SK-N-SH treated with all-trans-retinoic acid at 6 μM for 48 hours (cell line): ENCODE measurements around the gene LURAP1L.

Experiments
- ATAC-seq: fragments of 200-7000 bp; cut with Tn5 transposase; 3 replicates; pipeline ENCODE4 v1.9.1; 2020; ENCODE audit warnings: mild to moderate bottlenecking, moderate library complexity
- ARNTL ChIP-seq: fragments of 450-650 bp; formaldehyde crosslinking; IDR thresholded peaks from 2 replicates; pipeline ENCODE4 v1.5.0; 2020; ENCODE audit warnings: low read depth, mild to moderate bottlenecking, moderate library complexity, borderline replicate concordance
- CSDC2 ChIP-seq: fragments of 250-450 bp; sonication (Bioruptor Pico); IDR thresholded peaks from 2 replicates; pipeline ENCODE4 v1.5.0; 2020; ENCODE audit warnings: mild to moderate bottlenecking, moderate library complexity
- GLIS3 ChIP-seq: fragments of 250-450 bp; sonication (Bioruptor Pico); IDR thresholded peaks from 2 replicates; pipeline ENCODE4 v1.5.0; 2020; ENCODE audit warnings: mild to moderate bottlenecking, moderate library complexity
- ISL1 ChIP-seq: fragments of 250-450 bp; sonication (Bioruptor Pico); IDR thresholded peaks from 2 replicates; pipeline ENCODE4 v2.1.2; 2022; ENCODE audit warnings: mild to moderate bottlenecking, moderate library complexity
- RARB ChIP-seq: fragments of 250-450 bp; sonication (Bioruptor Pico); IDR thresholded peaks from 2 replicates; pipeline ENCODE4 v1.8.0; 2021; ENCODE audit warnings: mild to moderate bottlenecking, moderate library complexity
- SNAI2 ChIP-seq: fragments of 250-450 bp; sonication (Bioruptor Pico); IDR thresholded peaks from 2 replicates; pipeline ENCODE4 v1.5.0; 2020; ENCODE audit warnings: mild to moderate bottlenecking, moderate library complexity
- TCF4 ChIP-seq: fragments of 250-450 bp; sonication (Bioruptor Pico); IDR thresholded peaks from 2 replicates; pipeline ENCODE4 v1.8.0; 2021; ENCODE audit warnings: mild to moderate bottlenecking, moderate library complexity, borderline replicate concordance
- TOX ChIP-seq: fragments of 250-450 bp; sonication (Bioruptor Pico); IDR thresholded peaks from 2 replicates; pipeline ENCODE4 v1.8.0; 2021; ENCODE audit warnings: mild to moderate bottlenecking, moderate library complexity, borderline replicate concordance
- ZC3H10 ChIP-seq: fragments of 250-450 bp; sonication (Bioruptor Pico); IDR thresholded peaks from 2 replicates; pipeline ENCODE4 v1.5.1; 2021; ENCODE audit warnings: mild to moderate bottlenecking, moderate library complexity
- ZFP3 ChIP-seq: fragments of 250-450 bp; sonication (Bioruptor Pico); IDR thresholded peaks from 2 replicates; pipeline ENCODE4 v1.5.0; 2020; ENCODE audit warnings: mild to moderate bottlenecking, moderate library complexity
- ZFP30 ChIP-seq: fragments of 450-650 bp; formaldehyde crosslinking; IDR thresholded peaks from 2 replicates; pipeline ENCODE4 v1.5.0; 2022; ENCODE audit warnings: mild to moderate bottlenecking, moderate library complexity
- ZNF565 ChIP-seq: fragments of 450-650 bp; formaldehyde crosslinking; conservative IDR thresholded peaks from 2 replicates; pipeline ENCODE4 v1.5.0; 2020; ENCODE audit warnings: low read depth, mild to moderate bottlenecking, moderate library complexity
- ZNF70 ChIP-seq: fragments of 450-650 bp; formaldehyde crosslinking; IDR thresholded peaks from 2 replicates; pipeline ENCODE4 v1.5.0; 2020; ENCODE audit warnings: mild to moderate bottlenecking, moderate library complexity
- ZNF8 ChIP-seq: fragments of 450-650 bp; formaldehyde crosslinking; IDR thresholded peaks from 2 replicates; pipeline ENCODE4 v1.5.0; 2020; ENCODE audit warnings: mild to moderate bottlenecking, moderate library complexity
- TF ChIP-seq, protein P1 (sequence below): fragments of 250-450 bp; sonication (Bioruptor Pico); IDR thresholded peaks from 2 replicates; pipeline ENCODE4 v1.8.0; 2021; ENCODE audit warnings: low read depth, mild to moderate bottlenecking, moderate library complexity, borderline replicate concordance
- TF ChIP-seq, protein P2 (sequence below): fragments of 250-450 bp; sonication (Bioruptor Pico); IDR thresholded peaks from 2 replicates; pipeline ENCODE4 v1.5.1; 2021; ENCODE audit warnings: mild to moderate bottlenecking, moderate library complexity
- TF ChIP-seq, protein P3 (sequence below): fragments of 250-450 bp; sonication (Bioruptor Pico); IDR thresholded peaks from 2 replicates; pipeline ENCODE4 v1.8.0; 2020; ENCODE audit warnings: mild to moderate bottlenecking, moderate library complexity, borderline replicate concordance
- TF ChIP-seq, protein P4 (sequence below): fragments of 250-450 bp; sonication (Bioruptor Pico); IDR thresholded peaks from 2 replicates; pipeline ENCODE4 v1.5.1; 2020; ENCODE audit warnings: low read depth, mild to moderate bottlenecking, moderate library complexity

LURAP1L gene

GRCh38 chr9:12794101-12794799 is 19.4 kb downstream of the LURAP1L start:
- no peak for ATAC-seq
- TF ChIP-seq, protein P1, sequence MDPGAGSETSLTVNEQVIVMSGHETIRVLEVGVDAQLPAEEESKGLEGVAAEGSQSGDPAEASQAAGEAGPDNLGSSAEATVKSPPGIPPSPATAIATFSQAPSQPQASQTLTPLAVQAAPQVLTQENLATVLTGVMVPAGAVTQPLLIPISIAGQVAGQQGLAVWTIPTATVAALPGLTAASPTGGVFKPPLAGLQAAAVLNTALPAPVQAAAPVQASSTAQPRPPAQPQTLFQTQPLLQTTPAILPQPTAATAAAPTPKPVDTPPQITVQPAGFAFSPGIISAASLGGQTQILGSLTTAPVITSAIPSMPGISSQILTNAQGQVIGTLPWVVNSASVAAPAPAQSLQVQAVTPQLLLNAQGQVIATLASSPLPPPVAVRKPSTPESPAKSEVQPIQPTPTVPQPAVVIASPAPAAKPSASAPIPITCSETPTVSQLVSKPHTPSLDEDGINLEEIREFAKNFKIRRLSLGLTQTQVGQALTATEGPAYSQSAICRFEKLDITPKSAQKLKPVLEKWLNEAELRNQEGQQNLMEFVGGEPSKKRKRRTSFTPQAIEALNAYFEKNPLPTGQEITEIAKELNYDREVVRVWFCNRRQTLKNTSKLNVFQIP (CRISPR knock-in tag): no peak
- no peak for TF ChIP-seq ZFP30 (CRISPR knock-in tag)
- TF ChIP-seq ZNF70 (CRISPR knock-in tag): no peak
- no peak for TF ChIP-seq SNAI2 (CRISPR knock-in tag)

GRCh38 chr9:12796601-12797000 is 21.8 kb downstream of the LURAP1L start:
- TF ChIP-seq ZNF70 (CRISPR knock-in tag) (no peak), CSDC2 (CRISPR knock-in tag) (no peak), ZC3H10 (no peak), ZFP30 (CRISPR knock-in tag) (no peak), ZNF8 (CRISPR knock-in tag) (no peak), ISL1 (CRISPR knock-in tag) (no peak), ARNTL (no peak), GLIS3 (no peak), ZNF565 (no peak), ZFP3 (CRISPR knock-in tag) (no peak), TOX (CRISPR knock-in tag) (no peak), RARB (CRISPR knock-in tag) (no peak), SNAI2 (CRISPR knock-in tag) (no peak)
- TF ChIP-seq, protein P2, sequence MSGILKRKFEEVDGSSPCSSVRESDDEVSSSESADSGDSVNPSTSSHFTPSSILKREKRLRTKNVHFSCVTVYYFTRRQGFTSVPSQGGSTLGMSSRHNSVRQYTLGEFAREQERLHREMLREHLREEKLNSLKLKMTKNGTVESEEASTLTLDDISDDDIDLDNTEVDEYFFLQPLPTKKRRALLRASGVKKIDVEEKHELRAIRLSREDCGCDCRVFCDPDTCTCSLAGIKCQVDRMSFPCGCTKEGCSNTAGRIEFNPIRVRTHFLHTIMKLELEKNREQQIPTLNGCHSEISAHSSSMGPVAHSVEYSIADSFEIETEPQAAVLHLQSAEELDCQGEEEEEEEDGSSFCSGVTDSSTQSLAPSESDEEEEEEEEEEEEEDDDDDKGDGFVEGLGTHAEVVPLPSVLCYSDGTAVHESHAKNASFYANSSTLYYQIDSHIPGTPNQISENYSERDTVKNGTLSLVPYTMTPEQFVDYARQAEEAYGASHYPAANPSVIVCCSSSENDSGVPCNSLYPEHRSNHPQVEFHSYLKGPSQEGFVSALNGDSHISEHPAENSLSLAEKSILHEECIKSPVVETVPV (CRISPR knock-in tag): no peak
- TF ChIP-seq, protein P3, sequence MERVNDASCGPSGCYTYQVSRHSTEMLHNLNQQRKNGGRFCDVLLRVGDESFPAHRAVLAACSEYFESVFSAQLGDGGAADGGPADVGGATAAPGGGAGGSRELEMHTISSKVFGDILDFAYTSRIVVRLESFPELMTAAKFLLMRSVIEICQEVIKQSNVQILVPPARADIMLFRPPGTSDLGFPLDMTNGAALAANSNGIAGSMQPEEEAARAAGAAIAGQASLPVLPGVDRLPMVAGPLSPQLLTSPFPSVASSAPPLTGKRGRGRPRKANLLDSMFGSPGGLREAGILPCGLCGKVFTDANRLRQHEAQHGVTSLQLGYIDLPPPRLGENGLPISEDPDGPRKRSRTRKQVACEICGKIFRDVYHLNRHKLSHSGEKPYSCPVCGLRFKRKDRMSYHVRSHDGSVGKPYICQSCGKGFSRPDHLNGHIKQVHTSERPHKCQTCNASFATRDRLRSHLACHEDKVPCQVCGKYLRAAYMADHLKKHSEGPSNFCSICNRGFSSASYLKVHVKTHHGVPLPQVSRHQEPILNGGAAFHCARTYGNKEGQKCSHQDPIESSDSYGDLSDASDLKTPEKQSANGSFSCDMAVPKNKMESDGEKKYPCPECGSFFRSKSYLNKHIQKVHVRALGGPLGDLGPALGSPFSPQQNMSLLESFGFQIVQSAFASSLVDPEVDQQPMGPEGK: no peak
- TF ChIP-seq, protein P4, sequence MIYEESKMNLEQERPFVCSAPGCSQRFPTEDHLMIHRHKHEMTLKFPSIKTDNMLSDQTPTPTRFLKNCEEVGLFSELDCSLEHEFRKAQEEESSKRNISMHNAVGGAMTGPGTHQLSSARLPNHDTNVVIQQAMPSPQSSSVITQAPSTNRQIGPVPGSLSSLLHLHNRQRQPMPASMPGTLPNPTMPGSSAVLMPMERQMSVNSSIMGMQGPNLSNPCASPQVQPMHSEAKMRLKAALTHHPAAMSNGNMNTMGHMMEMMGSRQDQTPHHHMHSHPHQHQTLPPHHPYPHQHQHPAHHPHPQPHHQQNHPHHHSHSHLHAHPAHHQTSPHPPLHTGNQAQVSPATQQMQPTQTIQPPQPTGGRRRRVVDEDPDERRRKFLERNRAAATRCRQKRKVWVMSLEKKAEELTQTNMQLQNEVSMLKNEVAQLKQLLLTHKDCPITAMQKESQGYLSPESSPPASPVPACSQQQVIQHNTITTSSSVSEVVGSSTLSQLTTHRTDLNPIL: no peak
- ATAC-seq: no peak

- no peak for TF ChIP-seq ISL1 (CRISPR knock-in tag)
- no peak for TF ChIP-seq TCF4 (CRISPR knock-in tag)
- TF ChIP-seq RARB (CRISPR knock-in tag): no peak
- TF ChIP-seq, all 23 proteins: peak for 0
- ATAC-seq: no peak
Measured at GRCh38 chr9:12797037-12797436, 22.2 kb downstream of the LURAP1L start.

- TF ChIP-seq ARNTL: no peak
- no peak for TF ChIP-seq SNAI2 (CRISPR knock-in tag)
- TF ChIP-seq, protein P3: no peak
- TF ChIP-seq ZFP3 (CRISPR knock-in tag): no peak
- no peak for TF ChIP-seq ZNF565
- no peak for TF ChIP-seq TOX (CRISPR knock-in tag)
- TF ChIP-seq, protein P1 (CRISPR knock-in tag): no peak
- TF ChIP-seq ISL1 (CRISPR knock-in tag): no peak
- no peak for TF ChIP-seq ZFP30 (CRISPR knock-in tag)
- TF ChIP-seq ZNF70 (CRISPR knock-in tag): no peak
- peak; percentile 63 for ATAC-seq
Measured at GRCh38 chr9:12798066-12798770, 23.4 kb downstream of the LURAP1L start.
